ENCODE results near the gene CAB39L.

- TF ChIP-seq POLR2A (IDR thresholded peaks at IDR 0.05; ENCODE audit: low read depth, low read length): no peak
- no peak for TF ChIP-seq POU2F2 (IDR thresholded peaks at IDR 0.05; ENCODE audit: low read depth, low read length)
- TF ChIP-seq POLR2AphosphoS5 (IDR thresholded peaks at IDR 0.05; ENCODE audit: low read depth, low read length): no peak
- no peak for TF ChIP-seq TAF1 (IDR thresholded peaks at IDR 0.05; ENCODE audit: low read depth, low read length)
- no peak for TF ChIP-seq PAX5 (IDR thresholded peaks at IDR 0.05; ENCODE audit: insufficient read depth, low read length, severe bottlenecking)
Observed at GRCh38 chr13:49466292-49466838, 22.5 kb upstream of the CAB39L start.
